Measurements from ENCODE around the gene SDHD. TPM values are rescaled to one million over a fixed set of nuclear protein-coding genes. Genes with fewer than 3 reads are reported as not detected.

Gene SDHD
- 67.0 TPM for total RNA-seq

GRCh38 chr11:112086422-112087191, at the start of gene SDHD, which contains the start of gene TIMM8B:
TSS of gene SDHD (plus strand) at chr11:112086873. CDS start at chr11:112086908, 35 bp downstream.
TSS of gene TIMM8B (minus strand) at chr11:112086756. CDS start at chr11:112086723, 33 bp downstream.

GRCh38 chr11:112073941-112074811, 12.5 kb upstream of the SDHD start, which contains the start of the genes NKAPD1 and PIH1D2:
TSS of gene NKAPD1 (plus strand) at chr11:112074299. CDS start at chr11:112075575, 1,276 bp downstream.
TSS of gene PIH1D2 (minus strand) at chr11:112074017. CDS start at chr11:112073174, 843 bp downstream.

Other genes starting within 250 kb of the SDHD start
- 113 TPM for gene ALG9, start 215.3 kb upstream of the SDHD start, total RNA-seq
- 8.1 TPM for gene FDXACB1, start 207.7 kb upstream of the SDHD start, total RNA-seq
- gene CFAP68, start 207.3 kb upstream of the SDHD start, total RNA-seq: 14.1 TPM
- 16.0 TPM for gene CRYAB, start 175.1 kb upstream of the SDHD start, total RNA-seq
- gene HSPB2, start 174.1 kb upstream of the SDHD start, total RNA-seq: not detected
- gene C11orf52, start 168.0 kb upstream of the SDHD start, total RNA-seq: not detected
- 83.6 TPM for gene DIXDC1, start 149.5 kb upstream of the SDHD start, total RNA-seq
- gene DLAT, start 61.5 kb upstream of the SDHD start, total RNA-seq: 36.9 TPM
- gene PIH1D2, start 12.9 kb upstream of the SDHD start, total RNA-seq: 2.2 TPM
- 32.2 TPM for gene NKAPD1, start 12.6 kb upstream of the SDHD start, total RNA-seq
- gene TIMM8B, start 117 bp upstream of the SDHD start, total RNA-seq: 48.8 TPM
- gene IL18, start 77.2 kb downstream of the SDHD start, total RNA-seq: not detected
- 2.2 TPM for gene TEX12, start 80.5 kb downstream of the SDHD start, total RNA-seq
- 12.5 TPM for gene BCO2, start 88.6 kb downstream of the SDHD start, total RNA-seq
- gene PTS, start 139.6 kb downstream of the SDHD start, total RNA-seq: 41.0 TPM
- gene PLET1, start 174.0 kb downstream of the SDHD start, total RNA-seq: not detected

All from parietal lobe (tissue), 1 donor.